Aorta (tissue), 5 donors: ENCODE measurements around the gene RTEL1. TPM values are rescaled to one million over a fixed set of nuclear protein-coding genes. Genes with fewer than 3 reads are reported as not detected.

Source experiments
- ATAC-seq: fragments of 200-7000 bp; cut with Tn5 transposase; one replicate; pipeline ENCODE4 v1.9.1; 2022; ENCODE audit warnings: moderate library complexity; ENCODE audit not compliant: low FRiP score
- DNase-seq, 2 donors: peaks; one replicate each; pipeline ENCODE4 v3.0.0-alpha.2; 2020
- H3K27ac ChIP-seq, 2 donors: one replicate each; pipeline ENCODE4 v1.5.1; 2013; ENCODE audit warnings: low read length in 2 of 2, mild to moderate bottlenecking in 2 of 2, moderate library complexity in 2 of 2, control low read depth in 1 of 2, inconsistent platforms in 1 of 2, low read depth in 1 of 2
- H3K27me3 ChIP-seq, 2 donors: one replicate each; pipeline ENCODE4 v1.6.1; 2013; ENCODE audit warnings: control low read depth in 1 of 2, low read length in 1 of 2, mild to moderate bottlenecking in 1 of 2, moderate library complexity in 1 of 2; ENCODE audit not compliant: insufficient read depth in 2 of 2, control insufficient read depth in 1 of 2
- H3K36me3 ChIP-seq, 2 donors: one replicate each; pipeline ENCODE4 v1.6.1; 2013; ENCODE audit warnings: control low read depth in 1 of 2, low read length in 1 of 2, mild to moderate bottlenecking in 1 of 2; ENCODE audit not compliant: insufficient read depth in 2 of 2, control insufficient read depth in 1 of 2
- H3K4me1 ChIP-seq, 2 donors: one replicate each; pipeline ENCODE4 v1.6.1; 2013; ENCODE audit warnings: low read length in 2 of 2, control low read depth in 1 of 2, mild to moderate bottlenecking in 1 of 2, moderate library complexity in 1 of 2; ENCODE audit not compliant: insufficient read depth in 2 of 2, control insufficient read depth in 1 of 2
- H3K4me3 ChIP-seq, 2 donors: one replicate each; pipeline ENCODE4 v1.5.1; 2013; ENCODE audit warnings: low read length in 2 of 2, control low read depth in 1 of 2, mild to moderate bottlenecking in 1 of 2
- H3K9me3 ChIP-seq: one replicate; pipeline ENCODE4 v1.6.1; 2013; ENCODE audit warnings: mild to moderate bottlenecking, low read length; ENCODE audit not compliant: control insufficient read depth
- WGBS, 2 donors: extraction: QIAGEN DNeasy Blood & Tissue Kit; methylation state at CpG; one replicate each; pipeline ENCODE4 v1.1.7; 2013; 5-methylcytosine and 5-hydroxymethylcytosine counted together
- intact Hi-C, 2 donors: fragments of 100-400 bp; cut with DNase I; formaldehyde crosslinking; loops; one replicate each; pipeline versions ENCODE4 v1.14.2 to v1.15.0; 2022
- polyA plus RNA-seq, 2 donors: library from polyadenylated mRNA; stranded (reverse); fragments of 200-250 nt; gene quantifications; one replicate each; pipeline ENCODE4 v1.2.3, GENCODE V29; 2013
- total RNA-seq, 2 donors: library from RNA; stranded (reverse); fragmentation: NEBNext Ultra II Directional; extraction: Animal tissue kit (Norgen Biotek cat#: 25700); gene quantifications; one replicate each; pipeline ENCODE4 v1.2.1, GENCODE V29; 2021
- donor health status: healthy with polysubstance abuse.
- donor health status: Bipolar disorder and iron deficiency.
- donor health status: DM: no; HTN: no; CAD: no.
- donor health status: DM: no; HTN: no; CAD: no.
- donor health status: DM: yes; HTN: yes; CAD: no.

RTEL1 gene
- total and polyA plus RNA-seq, 4 donors: 6.8 to 114 (median 39.3) TPM

- no peak overlapping the region for H3K4me3 ChIP-seq
- no peaks in the 10 kb centered on the region for H3K4me1 ChIP-seq
- H3K9me3 ChIP-seq: no peaks in the 10 kb centered on the region
- 79 to 84% methylated on average over 8 of the region's 8 CpGs for WGBS, 2 donors
- no peaks in the 10 kb centered on the region for H3K36me3 ChIP-seq
- intact Hi-C loops: no loop called here
- H3K27ac ChIP-seq: no peak overlapping the region
- no peak for ATAC-seq
- no peak for DNase-seq
- H3K27me3 ChIP-seq: no peaks in the 10 kb centered on the region
These were observed 2.5 kb downstream of the RTEL1 start for GRCh38 chr20:63660622-63661021.

- WGBS, 2 donors: 95% methylated on average over 22 of the region's 22 CpGs
- Histone ChIP-seq H3K4me3 (no peak overlapping the region), H3K9me3 (no peaks in the 10 kb centered on the region), H3K27ac (no peak overlapping the region), H3K27me3 (no peaks in the 10 kb centered on the region), H3K4me1 (no peaks in the 10 kb centered on the region), H3K36me3 (no peaks in the 10 kb centered on the region)
- DNase-seq (no peak), ATAC-seq (no peak)
- intact Hi-C loops: no loop called here
These were observed 3.0 kb downstream of the RTEL1 start for GRCh38 chr20:63661108-63661507.

GRCh38 chr20:63661959-63662812 is 4.1 kb downstream of the RTEL1 start:
- DNase-seq: no peak
- H3K4me1 ChIP-seq: no peaks in the 10 kb centered on the region
- H3K36me3 ChIP-seq: peaks cover 0 to under 1% of the 10 kb centered on the region in 2 donors
- H3K27me3 ChIP-seq: no peaks in the 10 kb centered on the region
- no peak overlapping the region for H3K4me3 ChIP-seq
- no peak overlapping the region for H3K27ac ChIP-seq
- WGBS, 2 donors: 93 to 94% methylated on average over 33 of the region's 33 CpGs
- no peaks in the 10 kb centered on the region for H3K9me3 ChIP-seq
- intact Hi-C loops: no loop called here
- no peak for ATAC-seq

- Histone ChIP-seq H3K27ac (no peak overlapping the region), H3K4me1 (no peaks in the 10 kb centered on the region), H3K9me3 (no peaks in the 10 kb centered on the region), H3K4me3 (no peak overlapping the region), H3K27me3 (no peaks in the 10 kb centered on the region), H3K36me3 (peaks cover 0 to 4% of the 10 kb centered on the region in 2 donors)
- 88 to 92% methylated on average over 9 of the region's 9 CpGs for WGBS, 2 donors
- ATAC-seq (no peak), DNase-seq (no peak)
- intact Hi-C loops: no loop called here
These were observed 4.7 kb downstream of the RTEL1 start for GRCh38 chr20:63662813-63663189.

GRCh38 chr20:63663332-63664066 is 5.4 kb downstream of the RTEL1 start:
- no peaks in the 10 kb centered on the region for H3K27me3 ChIP-seq
- DNase-seq: no peak
- no peak overlapping the region for H3K27ac ChIP-seq
- no peak overlapping the region for H3K4me3 ChIP-seq
- 92 to 93% methylated on average over 26 of the region's 26 CpGs for WGBS, 2 donors
- no peaks in the 10 kb centered on the region for H3K9me3 ChIP-seq
- peaks cover 0 to 4% of the 10 kb centered on the region in 2 donors for H3K36me3 ChIP-seq
- ATAC-seq: no peak
- no peaks in the 10 kb centered on the region for H3K4me1 ChIP-seq
- intact Hi-C loops: no loop called here

- ATAC-seq (no peak), DNase-seq (no peak)
- WGBS, 2 donors: 87 to 89% methylated on average over 21 to 22 of the region's 22 CpGs
- H3K36me3 ChIP-seq: peaks cover 0 to 4% of the 10 kb centered on the region in 2 donors
- intact Hi-C loops: no loop called here
- no peak overlapping the region for H3K27ac ChIP-seq
- no peaks in the 10 kb centered on the region for H3K4me1 ChIP-seq
- no peaks in the 10 kb centered on the region for H3K27me3 ChIP-seq
- H3K9me3 ChIP-seq: no peaks in the 10 kb centered on the region
- H3K4me3 ChIP-seq: no peak overlapping the region
These were observed 6.2 kb downstream of the RTEL1 start for GRCh38 chr20:63664143-63664851.

GRCh38 chr20:63664861-63665594 is 6.9 kb downstream of the RTEL1 start:
- Histone ChIP-seq H3K4me3 (no peak overlapping the region), H3K4me1 (no peaks in the 10 kb centered on the region), H3K36me3 (peaks cover 0 to 4% of the 10 kb centered on the region in 2 donors), H3K9me3 (no peaks in the 10 kb centered on the region), H3K27me3 (no peaks in the 10 kb centered on the region), H3K27ac (no peak overlapping the region)
- ATAC-seq (no peak), DNase-seq (no peak)
- intact Hi-C loops: no loop called here
- WGBS, 2 donors: 57 to 65% methylated on average over 13 to 18 of the region's 18 CpGs

- peaks cover 0 to 4% of the 10 kb centered on the region in 2 donors for H3K36me3 ChIP-seq
- 95 to 97% methylated on average over 14 of the region's 14 CpGs for WGBS, 2 donors
- intact Hi-C loops: no loop called here
- no peak overlapping the region for H3K4me3 ChIP-seq
- no peaks in the 10 kb centered on the region for H3K9me3 ChIP-seq
- no peaks in the 10 kb centered on the region for H3K4me1 ChIP-seq
- no peak for ATAC-seq
- H3K27me3 ChIP-seq: no peaks in the 10 kb centered on the region
- H3K27ac ChIP-seq: no peak overlapping the region
- DNase-seq: no peak
These were observed 7.6 kb downstream of the RTEL1 start for GRCh38 chr20:63665708-63666107.
